Thymus (tissue), 11 donors: ENCODE results near the gene PPY. TPM values are rescaled to one million over a fixed set of nuclear protein-coding genes. Genes with fewer than 3 reads are reported as not detected.
"Not testable (repeated sequence)": the region's sequence is repeated elsewhere in the genome, so short reads cannot be mapped to it uniquely, and the experiment has no call there.

Experiments
- DNase-seq, 9 donors: peaks; one replicate each; pipeline ENCODE4 v3.0.0-alpha.2; 2013; ENCODE audit warnings: low spot score in 9 of 9, low read depth in 6 of 9, missing footprints in 1 of 9
- H3K27ac ChIP-seq, 2 donors: one replicate each; pipeline ENCODE4 v1.5.1; 2013; ENCODE audit warnings: control low read depth in 1 of 2, low read depth in 1 of 2, low read length in 1 of 2, mild to moderate bottlenecking in 1 of 2, moderate library complexity in 1 of 2
- H3K27me3 ChIP-seq, 2 donors: one replicate each; pipeline ENCODE4 v1.5.1; 2013; ENCODE audit warnings: low read length in 1 of 2; ENCODE audit not compliant: control insufficient read depth in 2 of 2, insufficient read depth in 1 of 2
- H3K36me3 ChIP-seq, 2 donors: one replicate each; pipeline ENCODE4 v1.5.1; 2013; ENCODE audit warnings: low read length in 1 of 2, mild to moderate bottlenecking in 1 of 2, moderate library complexity in 1 of 2; ENCODE audit not compliant: control insufficient read depth in 2 of 2, insufficient read depth in 2 of 2
- H3K4me1 ChIP-seq, 2 donors: one replicate each; pipeline ENCODE4 v1.5.1; 2013; ENCODE audit warnings: low read length in 2 of 2; ENCODE audit not compliant: control insufficient read depth in 2 of 2, insufficient read depth in 2 of 2
- H3K4me3 ChIP-seq, 2 donors: one replicate each; pipeline ENCODE4 v1.5.1; 2013; ENCODE audit warnings: low read length in 2 of 2, control low read depth in 1 of 2, mild to moderate bottlenecking in 1 of 2
- H3K9me3 ChIP-seq, 2 donors: one replicate each; pipeline ENCODE4 v1.5.1; 2013; ENCODE audit warnings: low read length in 1 of 2, mild to moderate bottlenecking in 1 of 2; ENCODE audit not compliant: control insufficient read depth in 2 of 2, insufficient read depth in 1 of 2
- WGBS: extraction: QIAGEN DNeasy Blood & Tissue Kit; methylation state at CpG from one replicate; pipeline ENCODE4 v1.1.7; 2013; 5-methylcytosine and 5-hydroxymethylcytosine counted together
- polyA plus RNA-seq: library from polyadenylated mRNA; stranded (reverse); fragments of 200-250 nt; gene quantifications from one replicate; pipeline ENCODE4 v1.2.3, GENCODE V29; 2013
- total RNA-seq: library from RNA; stranded (reverse); fragments of 120-200 nt; gene quantifications from one replicate; pipeline ENCODE4 v1.2.4, GENCODE V29; 2013
- donor health status: healthy.

The PPY gene
- total and polyA plus RNA-seq, 2 donors, result 0.33 to 0.71 TPM

DNA sequence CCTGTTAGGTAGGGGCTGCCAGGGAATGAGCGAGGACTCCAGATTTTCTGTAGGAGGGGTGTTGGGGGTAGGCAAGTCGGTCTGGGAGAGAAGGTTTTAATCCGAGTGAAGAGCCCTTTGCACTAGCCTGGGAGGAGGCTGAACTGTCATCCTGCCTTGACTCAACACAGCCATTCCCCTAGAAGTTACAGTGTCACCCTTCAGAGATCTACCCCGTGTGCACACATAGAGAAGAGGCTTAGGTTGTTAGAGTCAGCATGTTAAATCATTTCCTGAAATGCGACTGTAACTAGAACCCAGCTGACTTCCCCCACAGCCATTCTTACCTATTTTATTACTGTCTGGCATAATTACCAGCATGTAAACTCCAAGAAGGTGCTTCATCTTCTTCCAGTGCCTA, 14.3 kb downstream of the PPY start:
- peaks cover 7 to 66% of the 10 kb centered on the region in 2 donors for H3K27me3 ChIP-seq
- H3K4me1 ChIP-seq, H3K27ac ChIP-seq, H3K36me3 ChIP-seq, DNase-seq, H3K4me3 ChIP-seq, H3K9me3 ChIP-seq: not testable (repeated sequence)
- WGBS, result 12% methylated on average over 5 of the region's 5 CpGs

DNA sequence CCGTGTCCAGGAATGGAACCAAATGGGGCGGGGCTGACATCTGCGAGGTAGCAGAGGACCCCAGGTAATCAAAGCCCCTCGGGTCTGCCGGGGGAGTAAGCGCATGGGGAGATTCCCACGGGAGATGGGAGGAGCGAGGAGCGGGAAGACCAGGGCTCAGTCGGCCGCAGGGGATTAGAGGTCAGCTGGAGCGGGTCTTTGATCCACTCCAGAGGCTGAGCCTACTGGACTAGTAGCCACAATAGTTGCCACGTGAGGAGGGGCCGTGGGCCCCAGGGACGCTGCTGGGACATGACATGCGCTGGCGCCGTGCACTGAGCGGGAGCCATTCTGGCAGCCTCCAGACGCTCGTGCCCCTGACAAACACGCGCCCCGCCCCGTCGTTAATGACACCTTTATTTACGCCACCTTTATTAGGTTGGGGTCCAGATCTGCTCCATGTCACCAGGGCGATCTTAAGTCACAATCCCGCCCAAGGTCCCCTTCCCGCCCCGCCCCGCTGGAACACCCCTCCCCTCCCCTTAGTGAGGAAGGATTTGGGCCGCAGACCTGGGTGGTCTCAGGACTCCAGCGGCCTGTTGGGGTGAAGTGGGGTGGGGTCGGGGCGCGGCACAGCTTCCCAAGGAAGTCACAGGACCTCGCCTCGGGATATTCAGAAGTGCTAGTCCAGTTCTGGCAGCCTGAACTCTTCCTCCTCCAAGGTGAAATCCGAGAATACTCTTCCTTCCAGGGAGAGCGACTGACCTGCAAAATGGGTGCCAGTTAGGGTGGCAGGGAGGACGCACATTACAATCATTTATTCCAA, 15.0 kb downstream of the PPY start:
- no peaks in the 10 kb centered on the region for H3K4me1 ChIP-seq
- H3K4me3 ChIP-seq, result peak overlapping the region in 1 of 2 donors; percentile 4
- 9% methylated on average over 42 of the region's 42 CpGs for WGBS
- no peaks in the 10 kb centered on the region for H3K36me3 ChIP-seq
- H3K27me3 ChIP-seq, result peaks cover 7 to 66% of the 10 kb centered on the region in 2 donors
- no peak overlapping the region for H3K27ac ChIP-seq
- no peaks in the 10 kb centered on the region for H3K9me3 ChIP-seq
- DNase-seq, result no peak

DNA sequence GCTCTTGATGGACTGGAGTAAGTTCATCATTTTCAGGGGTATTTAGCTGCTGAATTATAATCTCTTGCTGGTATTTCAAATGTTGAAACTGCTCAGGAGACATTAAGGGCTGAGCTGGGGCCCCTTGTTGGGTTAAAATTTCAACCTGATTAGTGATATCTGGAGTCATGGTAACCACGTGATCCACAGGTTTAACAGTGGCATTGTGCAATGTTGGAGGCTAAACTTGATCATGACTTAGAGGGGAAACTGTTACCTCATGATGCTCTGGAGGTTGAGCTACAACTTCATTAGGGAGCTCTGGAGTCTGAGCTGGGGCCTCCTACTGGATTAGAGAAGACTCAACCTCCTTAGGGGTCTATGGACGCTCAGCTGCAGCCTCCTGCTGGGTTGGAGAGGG, 17.7 kb downstream of the PPY start:
- Histone ChIP-seq H3K27me3 (peaks cover 5 to 58% of the 10 kb centered on the region in 2 donors), H3K4me1 (no peaks in the 10 kb centered on the region), H3K4me3 (no peak overlapping the region), H3K9me3 (no peaks in the 10 kb centered on the region), H3K27ac (no peak overlapping the region), H3K36me3 (no peaks in the 10 kb centered on the region)
- DNase-seq, result no peak
- WGBS, result 91% methylated on average over 2 of the region's 2 CpGs

DNA sequence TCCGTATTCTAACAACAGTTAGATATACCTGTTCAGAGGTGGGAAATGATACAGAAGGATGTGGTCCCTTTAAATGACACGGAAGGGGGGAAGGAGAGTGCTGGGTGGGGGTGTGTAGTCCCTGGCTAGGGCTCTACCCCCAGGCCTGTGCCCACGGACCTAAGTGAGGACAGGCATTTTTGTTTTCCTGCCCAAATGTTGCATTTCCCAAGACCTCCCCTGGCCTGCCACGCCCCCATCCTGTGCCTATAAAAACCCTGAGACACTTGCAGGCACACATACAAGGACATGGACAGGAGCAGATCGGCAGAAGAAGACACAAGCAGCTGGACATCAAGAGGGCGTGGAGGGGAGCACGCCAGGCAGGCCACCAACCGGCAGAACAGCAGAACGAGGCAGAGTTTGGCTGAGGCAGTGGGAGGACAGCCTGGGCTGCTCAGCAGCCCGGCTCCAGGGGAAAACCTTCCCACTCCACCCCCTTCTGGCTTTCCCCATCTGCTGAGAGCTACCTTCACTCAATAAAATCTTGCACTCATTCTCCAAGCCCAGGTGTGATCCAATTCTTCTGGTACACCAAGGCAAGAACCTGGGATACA, 21.7 kb downstream of the PPY start:
- H3K9me3 ChIP-seq, result no peaks in the 10 kb centered on the region
- no peak for DNase-seq
- whole genome bisulfite sequencing, result 92% methylated on average over 10 of the region's 10 CpGs
- H3K4me1 ChIP-seq, result peaks cover 0 to 4% of the 10 kb centered on the region in 2 donors
- peaks cover 0 to 44% of the 10 kb centered on the region in 2 donors for H3K27me3 ChIP-seq
- no peak overlapping the region for H3K27ac ChIP-seq
- H3K36me3 ChIP-seq, result no peaks in the 10 kb centered on the region
- H3K4me3 ChIP-seq, result no peak overlapping the region

DNA sequence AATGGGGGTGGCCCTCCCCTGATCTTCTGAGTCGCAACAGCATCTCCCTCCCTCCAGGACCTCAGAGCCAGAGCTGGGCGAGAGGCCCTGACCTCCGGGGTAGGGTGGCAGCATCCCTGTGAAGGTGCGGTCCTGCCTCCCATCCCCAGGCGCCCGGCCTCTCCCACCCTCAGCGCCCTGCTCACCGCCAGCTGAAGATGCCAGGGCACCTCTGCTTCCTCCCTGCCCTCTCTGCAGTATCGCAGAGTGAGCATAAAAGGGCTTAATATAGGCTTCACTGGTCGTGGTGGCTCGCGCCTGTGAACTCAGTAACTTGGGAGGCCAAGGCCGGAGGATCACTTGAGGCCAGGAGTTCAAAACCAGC, 24.3 kb downstream of the PPY start:
- Histone ChIP-seq H3K27ac (no peak overlapping the region), H3K9me3 (no peaks in the 10 kb centered on the region), H3K36me3 (no peaks in the 10 kb centered on the region), H3K4me1 (peaks cover 0 to 4% of the 10 kb centered on the region in 2 donors), H3K27me3 (peaks cover 0 to 38% of the 10 kb centered on the region in 2 donors), H3K4me3 (peak overlapping the region in 1 of 2 donors; percentile 38)
- 53% methylated on average over 13 of the region's 13 CpGs for WGBS
- no peak for DNase-seq

DNA sequence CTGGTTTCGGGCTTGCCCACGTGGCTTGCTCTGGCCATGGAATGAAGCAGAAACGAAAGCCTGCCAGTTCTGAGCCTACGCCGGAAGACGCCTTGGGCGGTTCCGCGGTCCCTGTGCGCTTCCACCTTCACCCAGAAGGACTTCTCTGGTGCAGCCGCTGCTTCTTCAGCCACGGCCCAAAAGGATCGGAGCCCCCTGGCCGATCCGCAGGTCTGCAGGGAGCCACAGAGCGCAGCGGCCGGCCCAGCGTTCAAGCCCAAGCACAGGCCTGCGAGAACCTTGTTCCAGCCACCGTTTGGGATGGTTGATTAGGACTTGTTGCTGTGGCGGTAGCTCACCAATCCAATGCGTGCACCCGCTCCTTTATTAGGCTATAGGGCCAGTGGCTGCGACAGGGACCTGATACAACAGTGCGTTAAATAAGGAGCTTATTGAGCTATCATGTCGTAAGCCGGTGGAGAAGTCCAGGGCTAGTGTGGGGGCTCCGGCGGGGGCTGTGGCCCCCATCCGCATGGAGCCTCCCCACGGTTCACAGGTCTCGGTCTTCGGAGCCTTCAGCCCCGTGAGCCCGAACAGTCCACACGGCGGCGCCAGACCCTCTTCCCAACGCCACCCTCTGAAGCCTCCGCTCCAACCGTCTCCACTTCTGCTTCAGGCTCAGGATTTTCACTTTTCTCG, 24.8 kb downstream of the PPY start:
- H3K4me3 ChIP-seq, result peak overlapping the region; percentile 15 to 38
- 7% methylated on average over 43 of the region's 43 CpGs for WGBS

DNA sequence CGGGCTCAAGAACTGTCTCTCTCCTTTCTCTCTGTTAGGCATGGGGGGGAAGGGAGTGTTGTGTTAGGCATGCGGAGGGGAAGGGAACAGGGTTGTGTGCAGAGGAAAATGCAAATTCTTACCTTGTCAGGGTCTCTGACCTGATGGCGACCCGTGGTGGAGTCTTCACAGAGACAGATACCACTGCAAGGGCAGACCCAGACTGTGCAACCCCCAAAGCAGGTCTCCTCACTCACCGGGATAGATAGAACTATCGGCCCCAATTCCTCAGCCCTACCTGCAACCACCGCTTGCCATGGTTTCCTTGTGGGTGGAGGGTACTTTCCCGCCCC, 25.3 kb downstream of the PPY start:
- H3K9me3 ChIP-seq, result no peaks in the 10 kb centered on the region
- H3K27ac ChIP-seq, result no peak overlapping the region
- H3K36me3 ChIP-seq, result no peaks in the 10 kb centered on the region
- peaks cover 0 to 4% of the 10 kb centered on the region in 2 donors for H3K4me1 ChIP-seq
- peak overlapping the region; percentile 15 to 38 for H3K4me3 ChIP-seq
- WGBS, result 61% methylated on average over 8 of the region's 8 CpGs
- H3K27me3 ChIP-seq, result peaks cover 0 to 39% of the 10 kb centered on the region in 2 donors
- no peak for DNase-seq

More for the DNA sequence above, 24.8 kb downstream of the PPY start:
- Histone ChIP-seq H3K36me3 (no peaks in the 10 kb centered on the region), H3K27me3 (peaks cover 0 to 38% of the 10 kb centered on the region in 2 donors), H3K9me3 (no peaks in the 10 kb centered on the region), H3K27ac (no peak overlapping the region), H3K4me1 (peaks cover 0 to 4% of the 10 kb centered on the region in 2 donors)
- DNase-seq, result peak in 1 of 9 donors; percentile 38

DNA sequence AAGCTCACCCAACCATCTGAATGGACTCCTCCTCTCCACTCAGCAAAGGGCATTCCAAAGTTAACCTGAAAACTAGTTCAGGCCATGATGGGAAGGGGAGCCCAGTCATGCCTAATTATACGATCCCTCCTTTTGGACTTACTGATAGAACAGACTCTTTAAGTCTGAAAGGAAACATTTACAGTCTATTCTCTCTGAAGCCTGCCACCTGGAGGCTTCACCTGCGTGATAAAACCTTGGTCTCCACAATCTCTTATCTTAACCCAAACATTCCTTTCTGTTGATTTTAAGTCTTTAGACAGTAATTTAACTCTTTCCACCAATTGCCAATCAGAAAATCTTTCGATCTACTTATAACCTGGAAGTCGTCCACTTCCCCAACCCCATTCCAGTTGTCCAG, 25.9 kb downstream of the PPY start:
- Histone ChIP-seq H3K4me1 (peaks cover 0 to 4% of the 10 kb centered on the region in 2 donors), H3K4me3 (no peak overlapping the region), H3K27me3 (peaks cover 0 to 45% of the 10 kb centered on the region in 2 donors), H3K27ac (peak overlapping the region in 1 of 2 donors; percentile 22), H3K36me3 (no peaks in the 10 kb centered on the region), H3K9me3 (no peaks in the 10 kb centered on the region)
- no peak for DNase-seq
- WGBS, result 83% methylated on average over 4 of the region's 4 CpGs

DNA sequence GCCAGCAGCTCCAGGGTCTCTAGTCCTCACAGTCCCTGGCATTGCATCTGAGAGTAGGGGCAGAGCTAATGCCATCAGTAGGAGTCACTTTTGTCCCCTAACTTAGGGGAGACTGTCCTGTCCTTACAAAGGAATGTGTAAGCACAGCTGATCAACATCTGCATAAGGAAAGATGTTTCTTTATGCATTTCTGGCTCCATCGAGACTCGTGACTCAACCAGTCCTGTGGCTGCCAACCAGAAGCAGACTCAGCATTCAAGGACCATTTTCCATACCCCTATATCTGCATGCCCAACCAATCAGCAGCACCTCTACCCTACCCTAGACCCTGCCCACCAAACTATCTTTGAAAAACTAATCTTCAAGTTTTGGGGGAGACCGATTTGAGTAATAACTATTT, 26.7 kb downstream of the PPY start:
- DNase-seq, result no peak
- no peak overlapping the region for H3K4me3 ChIP-seq
- no peaks in the 10 kb centered on the region for H3K36me3 ChIP-seq
- whole genome bisulfite sequencing, result over 99% methylated on average over 3 of the region's 3 CpGs
- peaks cover 0 to 43% of the 10 kb centered on the region in 2 donors for H3K27me3 ChIP-seq
- H3K9me3 ChIP-seq, result no peaks in the 10 kb centered on the region
- peaks cover 0 to 4% of the 10 kb centered on the region in 2 donors for H3K4me1 ChIP-seq
- no peak overlapping the region for H3K27ac ChIP-seq
